Immature natural killer cell (primary cell): ENCODE measurements around the gene RGS13. TPM values are rescaled to one million over a fixed set of nuclear protein-coding genes. Genes with fewer than 3 reads are reported as not detected.
"Not testable (repeated sequence)": the region's sequence is repeated elsewhere in the genome, so short reads cannot be mapped to it uniquely, and the experiment has no call there.

Experiments used
- DNase-seq, 3 donors: peaks; one replicate each; pipeline ENCODE4 v3.0.0; 2022; ENCODE audit warnings: mixed read lengths in 1 of 3
- H3K27ac Mint-ChIP-seq, 6 donors: one replicate each; pipeline ENCODE4 v1.8.0; 2020; ENCODE audit warnings: mixed read lengths in 6 of 6, mild to moderate bottlenecking in 5 of 6, inconsistent platforms in 4 of 6, moderate library complexity in 3 of 6
- H3K27me3 Mint-ChIP-seq, 3 donors: one replicate each; pipeline ENCODE4 v1.8.0; 2020 to 2021; ENCODE audit warnings: low read depth in 3 of 3, mild to moderate bottlenecking in 3 of 3, mixed read lengths in 3 of 3, moderate library complexity in 3 of 3, inconsistent platforms in 1 of 3
- H3K36me3 Mint-ChIP-seq, 3 donors: one replicate each; pipeline ENCODE4 v1.8.0; 2020; ENCODE audit warnings: mixed read lengths in 3 of 3, inconsistent platforms in 2 of 3, mild to moderate bottlenecking in 2 of 3
- H3K4me1 Mint-ChIP-seq, 2 donors: one replicate each; pipeline ENCODE4 v1.8.0; 2020; ENCODE audit warnings: inconsistent platforms in 2 of 2, mild to moderate bottlenecking in 2 of 2, mixed read lengths in 2 of 2, moderate library complexity in 1 of 2
- H3K4me3 Mint-ChIP-seq, 5 donors: one replicate each; pipeline ENCODE4 v1.8.0; 2020; ENCODE audit warnings: mild to moderate bottlenecking in 5 of 5, mixed read lengths in 5 of 5, inconsistent platforms in 3 of 5, moderate library complexity in 3 of 5
- H3K9me3 Mint-ChIP-seq, 6 donors: one replicate each; pipeline ENCODE4 v1.8.0; 2020; ENCODE audit warnings: mild to moderate bottlenecking in 6 of 6, mixed read lengths in 6 of 6, inconsistent platforms in 4 of 6, moderate library complexity in 3 of 6
- polyA plus RNA-seq, 3 donors: library from polyadenylated mRNA; unstranded; fragments of 300-500 nt; fragmentation: Illumina TruSeq; gene quantifications; one replicate each; pipeline ENCODE4 v1.2.3, GENCODE V29; 2021

Gene RGS13
- polyA plus RNA-seq, 3 donors from 2014 or later, result 0.16 TPM; not detected in 2

- Mint-ChIP-seq H3K9me3 (peaks cover 0 to 3% (median 0%) of the 10 kb centered on the region in 6 donors), H3K27me3 (peaks cover 0 to 7% (median 1%) of the 10 kb centered on the region in 3 donors), H3K4me3 (no peak overlapping the region), H3K4me1 (no peaks in the 10 kb centered on the region), H3K27ac (no peak overlapping the region), H3K36me3 (no peaks in the 10 kb centered on the region)
- no peak for DNase-seq
Observed at GRCh38 chr1:192669174-192669573, 33.2 kb downstream of the RGS13 start.

- Mint-ChIP-seq H3K9me3 (no peaks in the 10 kb centered on the region), H3K36me3 (no peaks in the 10 kb centered on the region), H3K27me3 (peaks cover 0 to 5% (median 1%) of the 10 kb centered on the region in 3 donors), H3K27ac (no peak overlapping the region), H3K4me1 (no peaks in the 10 kb centered on the region), H3K4me3 (no peak overlapping the region)
- no peak for DNase-seq
Observed at GRCh38 chr1:192675716-192676115, 39.8 kb downstream of the RGS13 start.

DNA sequence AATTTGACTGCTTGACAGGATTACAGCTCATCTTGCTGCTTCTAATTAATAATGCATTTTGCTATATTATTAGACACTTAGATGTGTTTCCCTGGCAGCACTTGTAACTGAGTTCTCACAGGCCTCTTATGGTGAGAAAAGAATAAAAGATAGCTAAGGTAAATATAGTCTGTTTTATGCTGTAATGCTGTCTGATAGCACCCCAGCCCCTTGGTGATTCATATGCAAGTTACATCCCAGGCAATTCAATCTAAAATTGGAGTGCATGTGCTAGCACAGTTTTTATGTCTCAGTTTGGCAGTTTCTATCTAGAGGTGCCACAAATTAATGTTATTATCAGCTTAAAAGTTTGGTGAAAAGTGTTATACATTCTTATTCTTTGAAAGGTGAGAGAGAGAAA is 42.2 kb downstream of the RGS13 start:
- no peak overlapping the region for H3K4me3 Mint-ChIP-seq

GRCh38 chr1:192682335-192682734 is 46.4 kb downstream of the RGS13 start:
- Mint-ChIP-seq H3K4me3 (no peak overlapping the region), H3K27ac (no peak overlapping the region), H3K9me3 (peaks cover 0 to 5% (median 3%) of the 10 kb centered on the region in 6 donors), H3K36me3 (no peaks in the 10 kb centered on the region), H3K4me1 (no peaks in the 10 kb centered on the region), H3K27me3 (peaks cover 2 to 12% (median 2%) of the 10 kb centered on the region in 3 donors)
- no peak for DNase-seq

More for the DNA sequence above, 42.2 kb downstream of the RGS13 start:
- peaks cover 0 to 5% (median 0%) of the 10 kb centered on the region in 6 donors for H3K9me3 Mint-ChIP-seq
- no peaks in the 10 kb centered on the region for H3K4me1 Mint-ChIP-seq
- no peaks in the 10 kb centered on the region for H3K36me3 Mint-ChIP-seq
- no peak for DNase-seq
- no peak overlapping the region for H3K27ac Mint-ChIP-seq
- peaks cover 0 to 5% (median 1%) of the 10 kb centered on the region in 3 donors for H3K27me3 Mint-ChIP-seq

DNA sequence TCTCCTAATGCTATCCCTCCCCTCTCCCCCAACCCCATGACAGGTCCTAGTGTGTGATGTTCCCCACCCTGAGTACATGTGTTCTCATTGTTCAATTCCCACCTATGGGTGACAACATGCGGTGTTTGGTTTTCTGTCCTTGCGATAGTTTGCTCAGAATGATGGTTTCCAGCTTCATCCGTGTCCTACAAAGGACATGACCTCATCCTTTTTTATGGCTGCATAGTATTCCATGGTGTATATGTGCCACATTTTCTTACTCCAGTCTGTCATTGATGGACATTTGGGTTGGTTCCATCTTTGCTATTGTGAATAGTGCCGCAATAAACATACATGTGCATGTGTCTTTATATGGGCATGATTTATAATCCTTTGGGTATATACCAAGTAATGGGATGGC is 47.1 kb downstream of the RGS13 start:
- H3K4me1 Mint-ChIP-seq, H3K4me3 Mint-ChIP-seq, DNase-seq, H3K36me3 Mint-ChIP-seq, H3K27ac Mint-ChIP-seq, H3K9me3 Mint-ChIP-seq: not testable (repeated sequence)
- H3K27me3 Mint-ChIP-seq, result peaks cover 2 to 12% (median 2%) of the 10 kb centered on the region in 3 donors

- peaks cover 0 to 16% (median 4%) of the 10 kb centered on the region in 6 donors for H3K9me3 Mint-ChIP-seq
- DNase-seq, result no peak
- H3K36me3 Mint-ChIP-seq, result no peaks in the 10 kb centered on the region
- no peak overlapping the region for H3K4me3 Mint-ChIP-seq
- peaks cover 3 to 13% (median 3%) of the 10 kb centered on the region in 3 donors for H3K27me3 Mint-ChIP-seq
- H3K4me1 Mint-ChIP-seq, result no peaks in the 10 kb centered on the region
- no peak overlapping the region for H3K27ac Mint-ChIP-seq
Observed at GRCh38 chr1:192689459-192689858, 53.5 kb downstream of the RGS13 start.

- Mint-ChIP-seq H3K27ac (no peak overlapping the region), H3K9me3 (peaks cover 0 to 16% (median 3%) of the 10 kb centered on the region in 6 donors), H3K27me3 (peaks cover 1 to 10% (median 2%) of the 10 kb centered on the region in 3 donors), H3K36me3 (no peaks in the 10 kb centered on the region), H3K4me1 (no peaks in the 10 kb centered on the region), H3K4me3 (no peak overlapping the region)
- DNase-seq, result no peak
Observed at GRCh38 chr1:192691041-192691440, 55.1 kb downstream of the RGS13 start.

- Mint-ChIP-seq H3K27me3 (peaks cover 0 to 4% (median 3%) of the 10 kb centered on the region in 3 donors), H3K9me3 (peaks cover 0 to 2% (median 0%) of the 10 kb centered on the region in 6 donors), H3K27ac (no peak overlapping the region), H3K4me1 (no peaks in the 10 kb centered on the region), H3K4me3 (no peak overlapping the region), H3K36me3 (no peaks in the 10 kb centered on the region)
- no peak for DNase-seq
Observed at GRCh38 chr1:192696082-192696481, 60.1 kb downstream of the RGS13 start.

DNA sequence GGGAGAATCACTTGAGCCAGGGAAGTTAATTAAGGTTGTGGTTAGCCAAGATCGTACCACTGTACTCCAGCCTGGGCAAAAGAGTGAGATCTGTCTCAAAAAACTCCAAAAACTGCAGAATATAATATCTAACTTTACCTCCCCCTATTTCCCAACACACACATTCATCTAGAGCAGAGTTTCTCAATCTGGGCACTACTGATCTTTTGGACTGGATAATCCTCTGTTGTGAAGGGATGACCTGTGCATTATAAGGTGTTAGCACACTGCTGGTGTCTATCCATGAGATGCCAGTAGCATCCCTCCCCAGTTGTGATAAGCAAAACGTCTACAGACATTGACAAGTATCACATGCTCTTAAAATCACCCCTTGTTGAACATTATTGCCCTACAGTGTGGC is 61.8 kb downstream of the RGS13 start:
- no peaks in the 10 kb centered on the region for H3K4me1 Mint-ChIP-seq
- no peak overlapping the region for H3K27ac Mint-ChIP-seq
- no peak for DNase-seq
- no peaks in the 10 kb centered on the region for H3K36me3 Mint-ChIP-seq
- peaks cover 0 to 3% (median 1%) of the 10 kb centered on the region in 3 donors for H3K27me3 Mint-ChIP-seq
- H3K4me3 Mint-ChIP-seq, result no peak overlapping the region
- H3K9me3 Mint-ChIP-seq, result peaks cover 0 to 1% (median 0%) of the 10 kb centered on the region in 6 donors

GRCh38 chr1:192698731-192699130 is 62.8 kb downstream of the RGS13 start:
- no peak overlapping the region for H3K27ac Mint-ChIP-seq

GRCh38 chr1:192700834-192701271 is 64.9 kb downstream of the RGS13 start:
- H3K36me3 Mint-ChIP-seq, result no peaks in the 10 kb centered on the region
- no peaks in the 10 kb centered on the region for H3K4me1 Mint-ChIP-seq
- peaks cover 0 to 3% (median 0%) of the 10 kb centered on the region in 3 donors for H3K27me3 Mint-ChIP-seq
- H3K9me3 Mint-ChIP-seq, result no peaks in the 10 kb centered on the region
- no peak overlapping the region for H3K4me3 Mint-ChIP-seq
- no peak overlapping the region for H3K27ac Mint-ChIP-seq
- DNase-seq, result no peak

More at GRCh38 chr1:192698731-192699130, 62.8 kb downstream of the RGS13 start:
- H3K4me1 Mint-ChIP-seq, result no peaks in the 10 kb centered on the region
- no peak for DNase-seq
- H3K27me3 Mint-ChIP-seq, result peaks cover 0 to 3% (median 0%) of the 10 kb centered on the region in 3 donors
- no peak overlapping the region for H3K4me3 Mint-ChIP-seq
- no peaks in the 10 kb centered on the region for H3K36me3 Mint-ChIP-seq
- no peaks in the 10 kb centered on the region for H3K9me3 Mint-ChIP-seq

DNA sequence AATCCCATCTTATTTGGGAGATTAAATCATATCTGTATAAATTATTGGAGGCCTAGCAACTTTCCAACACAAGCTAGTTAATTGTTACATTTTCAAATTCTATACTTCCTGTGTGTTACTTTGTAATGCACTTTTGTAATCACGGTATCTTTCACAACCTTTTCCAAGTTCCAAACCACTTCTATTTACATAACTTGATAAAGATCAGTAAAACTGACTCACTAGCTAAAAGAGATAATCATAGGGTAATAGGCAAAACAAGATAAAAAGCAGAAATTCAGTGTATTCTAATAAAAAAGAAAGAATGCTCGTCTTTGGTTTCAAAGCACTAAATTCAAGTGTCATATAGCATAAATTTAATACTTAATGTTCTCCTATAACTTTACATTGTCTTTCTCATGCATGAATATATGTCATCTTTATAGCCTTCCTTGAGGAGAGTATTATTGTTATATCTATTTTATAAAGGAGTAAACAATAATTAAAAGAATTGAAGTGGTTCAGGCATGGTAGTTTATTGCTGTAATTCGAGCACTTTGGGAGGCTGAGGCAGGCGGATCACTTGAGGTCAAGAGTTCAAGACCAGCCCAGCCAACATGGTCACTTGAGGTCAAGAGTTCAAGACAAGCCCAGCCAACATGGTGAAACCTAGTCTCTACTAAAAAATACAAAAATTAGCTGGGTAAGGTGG is 66.4 kb downstream of the RGS13 start:
- Mint-ChIP-seq H3K27ac (no peak overlapping the region), H3K9me3 (no peaks in the 10 kb centered on the region), H3K4me3 (no peak overlapping the region), H3K4me1 (no peaks in the 10 kb centered on the region), H3K27me3 (peaks cover 0 to 3% (median 0%) of the 10 kb centered on the region in 3 donors), H3K36me3 (no peaks in the 10 kb centered on the region)
- DNase-seq, result no peak

- Mint-ChIP-seq H3K4me3 (peak overlapping the region in 1 of 5 donors; percentile 46), H3K36me3 (no peaks in the 10 kb centered on the region), H3K27ac (peak overlapping the region in 1 of 6 donors; percentile 17), H3K4me1 (no peaks in the 10 kb centered on the region), H3K9me3 (no peaks in the 10 kb centered on the region), H3K27me3 (peaks cover 0 to 3% (median 0%) of the 10 kb centered on the region in 3 donors)
- DNase-seq, result no peak
Observed at GRCh38 chr1:192703283-192704206, 67.6 kb downstream of the RGS13 start.

DNA sequence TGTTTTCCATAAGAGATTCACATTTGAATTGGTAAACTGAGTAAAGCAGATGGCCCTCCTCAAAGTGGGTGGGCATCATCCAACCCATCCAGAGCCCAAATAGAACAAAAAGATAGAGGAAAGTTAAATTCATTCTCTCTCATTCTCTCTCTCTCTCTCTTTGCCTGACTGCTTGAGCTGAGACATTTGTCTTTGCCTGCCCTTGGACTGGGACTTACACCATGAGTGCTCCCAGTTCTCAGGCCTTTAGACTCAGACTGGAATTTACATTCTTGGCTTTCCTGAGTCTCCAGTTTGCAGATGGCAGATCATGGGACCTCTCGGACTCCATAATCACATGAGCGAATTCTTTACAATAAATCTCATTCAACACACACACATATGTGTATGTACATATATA is 69.6 kb downstream of the RGS13 start:
- no peak for DNase-seq
- Mint-ChIP-seq H3K4me1 (no peaks in the 10 kb centered on the region), H3K4me3 (no peak overlapping the region), H3K27me3 (no peaks in the 10 kb centered on the region), H3K27ac (no peak overlapping the region), H3K36me3 (no peaks in the 10 kb centered on the region), H3K9me3 (no peaks in the 10 kb centered on the region)
